Activated B cell treated with CpG ODN at 0.5 μM for 24 hours (primary cell): Measurements from ENCODE around the gene SET. TPM values are rescaled to one million over a fixed set of nuclear protein-coding genes. Genes with fewer than 3 reads are reported as not detected.

ENCODE experiments used
- ATAC-seq: fragments of 200-7000 bp; cut with Tn5 transposase; one replicate; pipeline ENCODE4 v1.10.0; 2021; ENCODE audit warnings: low read depth, mild to moderate bottlenecking, moderate library complexity
- CTCF ChIA-PET: fragments of 350-600 bp; sonication (Branson Sonifier 250); formaldehyde crosslinking; loops from one replicate; lab custom pipeline; 2021; ENCODE audit warnings: antibody characterized with exemption; lab: Charles Lee
- POLR2A ChIA-PET: fragments of 350-600 bp; sonication (Branson Sonifier 250); formaldehyde crosslinking; loops from one replicate; lab custom pipeline; 2021; ENCODE audit warnings: antibody characterized with exemption; lab: Charles Lee
- DNase-seq: peaks from one replicate; pipeline ENCODE4 v3.0.0; 2022
- H3K27ac Mint-ChIP-seq: one replicate; pipeline ENCODE4 v1.8.0; 2020; ENCODE audit warnings: mixed read lengths
- H3K27me3 Mint-ChIP-seq: one replicate; pipeline ENCODE4 v1.8.0; 2021; ENCODE audit warnings: mixed read lengths
- H3K36me3 Mint-ChIP-seq: one replicate; pipeline ENCODE4 v1.8.0; 2021; ENCODE audit warnings: low read depth, mixed read lengths
- H3K4me1 Mint-ChIP-seq: one replicate; pipeline ENCODE4 v1.8.0; 2021; ENCODE audit warnings: mixed read lengths
- H3K4me3 Mint-ChIP-seq: one replicate; pipeline ENCODE4 v1.8.0; 2020; ENCODE audit warnings: mild to moderate bottlenecking, mixed read lengths
- H3K9me3 Mint-ChIP-seq: one replicate; pipeline ENCODE4 v1.8.0; 2020; ENCODE audit warnings: mixed read lengths
- CTCF ChIP-seq: fragments of 200-600 bp; IDR thresholded peaks from one replicate; pipeline ENCODE4 v1.8.0; 2022; ENCODE audit warnings: antibody characterized with exemption, mild to moderate bottlenecking
- intact Hi-C: fragments of 100-400 bp; cut with micrococcal nuclease; formaldehyde crosslinking; loops from one replicate; pipeline ENCODE4 v1.15.1; 2024
- total RNA-seq: library from RNA; stranded (reverse); gene quantifications from 2 replicates; pipeline ENCODE4 v1.2.3, GENCODE V29; 2022

Gene SET
- total RNA-seq, 1 donor from 2014 or later: 762 TPM

- peaks cover 3% of the 10 kb centered on the region for H3K36me3 Mint-ChIP-seq
- H3K27me3 Mint-ChIP-seq: no peaks in the 10 kb centered on the region
- H3K9me3 Mint-ChIP-seq: no peaks in the 10 kb centered on the region
Measured at GRCh38 chr9:128702445-128702948, 13.5 kb downstream of the SET start, which contains the start of gene PKN3. TSS of gene PKN3 (plus strand) at chr9:128702503. CDS start at chr9:128702916, 413 bp downstream.

DNA sequence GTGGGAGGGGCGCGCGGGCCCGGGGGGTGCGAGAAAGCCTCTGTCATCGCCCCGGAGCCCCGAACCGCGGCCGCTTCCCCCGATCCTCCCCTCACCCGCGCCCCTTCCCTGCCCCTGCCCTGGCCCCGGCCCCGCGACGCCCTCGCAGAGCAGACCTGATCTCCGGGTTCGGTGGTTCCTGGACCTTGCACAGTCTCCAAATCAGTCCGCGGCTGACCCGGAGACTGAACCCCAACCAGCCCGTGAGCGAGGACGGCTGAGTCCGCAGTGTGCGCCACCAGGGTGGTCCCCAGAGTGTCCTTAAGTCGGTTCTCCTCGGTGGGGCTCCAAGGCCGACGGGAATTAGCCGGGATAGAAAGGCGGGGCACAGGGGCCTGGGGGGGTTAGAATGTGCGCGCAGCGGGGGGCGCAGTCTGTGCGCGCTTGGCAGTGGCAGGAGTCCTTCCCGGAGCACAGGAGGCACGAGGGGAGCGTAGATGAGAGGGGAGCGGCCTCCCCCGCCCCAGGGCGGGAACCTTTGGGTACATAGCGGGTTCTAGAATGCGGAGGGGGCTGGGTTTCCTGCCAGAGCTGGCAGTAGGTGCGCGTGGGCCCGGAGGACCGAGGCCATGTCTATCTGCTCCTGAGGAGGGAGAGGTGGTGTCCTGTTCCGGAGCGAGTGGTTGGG, 14.1 kb downstream of the SET start:
- POLR2A ChIA-PET: interaction anchor here (0.5 to 1.3 kb wide), 6 partner anchors 9 to 30 kb away, joined by 4 to 8 read pairs (median 4); partner anchors contain the start of gene ZDHHC12
- intact Hi-C loops: loop anchor here (1.0 to 10.0 kb wide), 7 partner anchors 14 to 242 kb away; partner anchors contain the start of genes DOLK, DYNC2I2, ENDOG and NUP188
- Mint-ChIP-seq H3K27me3 (no peaks in the 10 kb centered on the region), H3K4me1 (peaks cover 13% of the 10 kb centered on the region), H3K9me3 (no peaks in the 10 kb centered on the region), H3K4me3 (peak overlapping the region; percentile 85), H3K36me3 (no peaks in the 10 kb centered on the region), H3K27ac (peak overlapping the region; percentile 24)
- TF ChIP-seq CTCF: no peak
- ATAC-seq: peak; percentile 47
- DNase-seq: peak; percentile 41
- CTCF ChIA-PET: interaction anchor here (1.0 kb wide), 1 partner anchor 18 kb away, joined by 3 read pairs; no protein-coding TSS in a partner anchor

More at GRCh38 chr9:128702445-128702948, 13.5 kb downstream of the SET start, which contains the start of gene PKN3:
- peak within 1 kb of the TSS; percentile 24 for H3K27ac Mint-ChIP-seq
- ATAC-seq (peak; percentile 85), DNase-seq (peak; percentile 91)
- peak within 1 kb of the TSS; percentile 85 for H3K4me3 Mint-ChIP-seq
- POLR2A ChIA-PET: interaction anchor here (0.6 to 3.4 kb wide), 6 partner anchors 9 to 69 kb away, joined by 3 to 16 read pairs (median 5); partner anchors contain the start of genes SET and ZDHHC12
- intact Hi-C loops: loop anchor here (1.0 to 10.0 kb wide), 7 partner anchors 13 to 242 kb away; partner anchors contain the start of genes DOLK, DYNC2I2, ENDOG and NUP188
- TF ChIP-seq CTCF: peak; percentile 57
- CTCF ChIA-PET: interaction anchor here (0.6 to 1.6 kb wide), 12 partner anchors 9 to 226 kb away, joined by 3 to 7 read pairs (median 4); partner anchors contain the start of gene ENDOG
- peaks cover 13% of the 10 kb centered on the region for H3K4me1 Mint-ChIP-seq

GRCh38 chr9:128703616-128704355, 14.8 kb downstream of the SET start:
- no peaks in the 10 kb centered on the region for H3K36me3 Mint-ChIP-seq
- peaks cover 13% of the 10 kb centered on the region for H3K4me1 Mint-ChIP-seq
- ChIA-PET CTCF (interaction anchor here (0.9 to 1.0 kb wide), 2 partner anchors 10 to 19 kb away, joined by 3 read pairs; no protein-coding TSS in a partner anchor), POLR2A (interaction anchor here (0.5 to 1.3 kb wide), 5 partner anchors 10 to 30 kb away, joined by 4 to 8 read pairs (median 4); partner anchors contain the start of gene ZDHHC12)
- TF ChIP-seq CTCF: no peak
- H3K9me3 Mint-ChIP-seq: no peaks in the 10 kb centered on the region
- intact Hi-C loops: loop anchor here (2.0 to 10.0 kb wide), 3 partner anchors 19 to 241 kb away; partner anchors contain the start of genes DOLK, ENDOG and NUP188
- no peaks in the 10 kb centered on the region for H3K27me3 Mint-ChIP-seq
- ATAC-seq (no peak), DNase-seq (no peak)
- peak overlapping the region; percentile 85 for H3K4me3 Mint-ChIP-seq
- no peak overlapping the region for H3K27ac Mint-ChIP-seq

DNA sequence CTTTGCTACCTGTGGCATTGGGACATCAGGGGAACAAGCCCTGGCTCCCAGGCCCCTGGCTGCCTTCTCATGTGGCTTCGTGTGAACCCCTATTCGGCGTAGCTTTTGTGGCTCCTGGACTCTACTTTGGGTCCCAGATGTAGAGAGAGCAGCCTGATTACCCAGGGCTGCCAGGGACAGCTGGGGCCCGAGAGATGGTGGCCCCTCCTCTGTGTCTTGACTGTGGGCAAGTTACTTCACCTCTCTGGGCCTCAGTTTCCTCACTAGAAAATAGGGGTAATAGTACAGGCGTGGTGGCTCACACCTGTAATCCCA, 15.3 kb downstream of the SET start:
- ChIA-PET POLR2A (interaction anchor here (0.9 to 1.2 kb wide), 4 partner anchors 18 to 20 kb away, joined by 3 to 4 read pairs (median 4); partner anchors contain the start of gene ZDHHC12), CTCF (interaction anchor here (0.9 to 1.0 kb wide), 2 partner anchors 10 to 20 kb away, joined by 3 read pairs; no protein-coding TSS in a partner anchor)
- H3K27ac Mint-ChIP-seq: no peak overlapping the region
- peak overlapping the region; percentile 52 for H3K4me3 Mint-ChIP-seq
- intact Hi-C loops: loop anchor here (5.0 to 10.0 kb wide), 2 partner anchors 113 to 240 kb away; partner anchors contain the start of genes DOLK, ENDOG and NUP188
- ATAC-seq (no peak), DNase-seq (no peak)
- no peak for TF ChIP-seq CTCF
- H3K36me3 Mint-ChIP-seq: no peaks in the 10 kb centered on the region
- no peaks in the 10 kb centered on the region for H3K27me3 Mint-ChIP-seq
- H3K9me3 Mint-ChIP-seq: no peaks in the 10 kb centered on the region
- H3K4me1 Mint-ChIP-seq: peaks cover 13% of the 10 kb centered on the region
